Uterus (tissue), 2 donors: ENCODE measurements around the gene OSBPL1A.

ENCODE experiments used
- POLR2A ChIP-seq, 2 donors: fragments of 450-650 bp; IDR thresholded peaks; one replicate each; pipeline ENCODE4 v1.6.1; 2016; ENCODE audit warnings: antibody characterized with exemption in 2 of 2, mild to moderate bottlenecking in 1 of 2, moderate library complexity in 1 of 2
- TF ChIP-seq, protein P1 (sequence below), 4 experiments: fragments of 200-600 bp in 2 of 4; fragments of 450-650 bp in 2 of 4; sonication (generic) in 2 of 4; IDR thresholded peaks; one replicate each; pipeline ENCODE4 v1.5.1; 2016 to 2019; ENCODE audit warnings: antibody characterized with exemption in 4 of 4, mild to moderate bottlenecking in 2 of 4, moderate library complexity in 1 of 4

DNA sequence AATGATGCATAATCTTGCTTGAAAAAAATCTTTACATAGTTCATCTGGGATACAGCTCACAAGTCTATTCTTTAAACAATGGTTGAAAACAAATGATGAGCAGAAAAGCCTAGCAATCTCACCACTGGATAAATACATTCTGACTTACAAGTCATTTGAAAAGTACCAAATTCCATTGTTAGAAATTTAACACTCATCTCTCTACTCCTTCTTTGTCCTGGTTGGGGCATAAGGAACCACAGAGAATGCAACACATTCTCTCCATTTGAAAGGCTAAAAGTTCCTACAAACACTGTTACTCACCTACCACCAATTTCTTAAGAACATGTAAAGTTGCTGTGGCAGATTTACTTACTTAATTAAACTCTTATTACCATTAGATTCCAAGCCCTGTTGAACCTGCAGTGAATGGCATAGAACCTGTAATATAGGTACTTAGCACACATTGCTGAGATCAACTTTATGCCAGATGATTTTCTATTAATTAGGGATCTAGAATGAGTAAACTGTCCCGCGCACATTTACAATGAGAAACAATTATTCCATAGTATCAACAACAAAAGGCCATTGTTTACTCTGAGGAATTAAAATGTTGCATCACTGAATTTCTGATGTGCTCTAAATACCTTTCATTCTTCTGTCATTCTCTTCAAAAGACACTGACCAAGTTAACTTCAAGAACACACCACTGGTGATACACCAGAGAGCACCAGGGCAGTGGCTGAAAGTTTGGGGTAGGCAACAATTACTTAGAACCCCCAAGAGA, 189.2 kb downstream of the OSBPL1A start:
- TF ChIP-seq, protein P1, sequence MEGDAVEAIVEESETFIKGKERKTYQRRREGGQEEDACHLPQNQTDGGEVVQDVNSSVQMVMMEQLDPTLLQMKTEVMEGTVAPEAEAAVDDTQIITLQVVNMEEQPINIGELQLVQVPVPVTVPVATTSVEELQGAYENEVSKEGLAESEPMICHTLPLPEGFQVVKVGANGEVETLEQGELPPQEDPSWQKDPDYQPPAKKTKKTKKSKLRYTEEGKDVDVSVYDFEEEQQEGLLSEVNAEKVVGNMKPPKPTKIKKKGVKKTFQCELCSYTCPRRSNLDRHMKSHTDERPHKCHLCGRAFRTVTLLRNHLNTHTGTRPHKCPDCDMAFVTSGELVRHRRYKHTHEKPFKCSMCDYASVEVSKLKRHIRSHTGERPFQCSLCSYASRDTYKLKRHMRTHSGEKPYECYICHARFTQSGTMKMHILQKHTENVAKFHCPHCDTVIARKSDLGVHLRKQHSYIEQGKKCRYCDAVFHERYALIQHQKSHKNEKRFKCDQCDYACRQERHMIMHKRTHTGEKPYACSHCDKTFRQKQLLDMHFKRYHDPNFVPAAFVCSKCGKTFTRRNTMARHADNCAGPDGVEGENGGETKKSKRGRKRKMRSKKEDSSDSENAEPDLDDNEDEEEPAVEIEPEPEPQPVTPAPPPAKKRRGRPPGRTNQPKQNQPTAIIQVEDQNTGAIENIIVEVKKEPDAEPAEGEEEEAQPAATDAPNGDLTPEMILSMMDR (IDR thresholded peaks at IDR 0.05) = no peak
- TF ChIP-seq POLR2A (IDR thresholded peaks at IDR 0.05) = no peak
